Heart left ventricle (tissue), 16 donors: ENCODE results near the gene WNT5A. TPM values are rescaled to one million over a fixed set of nuclear protein-coding genes. Genes with fewer than 3 reads are reported as not detected.

Source experiments
- ATAC-seq, 4 donors: fragments of 200-7000 bp; cut with Tn5 transposase; one replicate each; pipeline ENCODE4 v1.9.1; 2020 to 2022; ENCODE audit warnings: moderate library complexity in 4 of 4, mild to moderate bottlenecking in 3 of 4, moderate number of reproducible peaks in 1 of 4
- DNase-seq, 5 donors: peaks; one replicate each; pipeline ENCODE4 v3.0.0-alpha.2; 2020
- H3K27ac ChIP-seq, 12 donors: fragments of 200-600 bp; sonication (generic) in 4 of 12; one replicate each; pipeline versions ENCODE4 v1.5.0 to v1.8.0; 2016 to 2022; ENCODE audit warnings: mild to moderate bottlenecking in 2 of 12
- H3K27me3 ChIP-seq, 9 donors: fragments of 200-600 bp; sonication (generic) in 2 of 9; one replicate each; pipeline versions ENCODE4 v1.5.1 to v1.8.0; 2016 to 2022; ENCODE audit warnings: mild to moderate bottlenecking in 3 of 9
- H3K36me3 ChIP-seq, 9 donors: fragments of 200-600 bp; sonication (generic) in 2 of 9; one replicate each; pipeline versions ENCODE4 v1.5.0 to v1.8.0; 2018 to 2022; ENCODE audit warnings: mild to moderate bottlenecking in 2 of 9
- H3K4me1 ChIP-seq, 12 donors: fragments of 200-600 bp; sonication (generic) in 4 of 12; one replicate each; pipeline versions ENCODE4 v1.5.0 to v1.8.0; 2016 to 2022; ENCODE audit warnings: mild to moderate bottlenecking in 3 of 12
- H3K4me3 ChIP-seq, 12 donors: fragments of 200-600 bp; sonication (generic) in 4 of 12; one replicate each; pipeline versions ENCODE4 v1.5.0 to v1.8.0; 2017 to 2022; ENCODE audit warnings: mild to moderate bottlenecking in 9 of 12, moderate library complexity in 4 of 12
- H3K9me3 ChIP-seq, 12 donors: fragments of 200-600 bp; sonication (generic) in 4 of 12; one replicate each; pipeline versions ENCODE4 v1.5.0 to v1.8.0; 2016 to 2022; ENCODE audit warnings: mild to moderate bottlenecking in 1 of 12
- CTCF ChIP-seq, 12 donors: fragments of 200-600 bp; sonication (generic) in 4 of 12; IDR thresholded peaks; one replicate each; pipeline versions ENCODE4 v1.5.0 to v1.8.0; 2018 to 2022; ENCODE audit warnings: antibody characterized with exemption in 12 of 12, mild to moderate bottlenecking in 5 of 12
- POLR2A ChIP-seq, 2 donors: fragments of 450-650 bp; IDR thresholded peaks; one replicate each; pipeline ENCODE4 v1.6.1; 2017; ENCODE audit warnings: antibody characterized with exemption in 2 of 2, mild to moderate bottlenecking in 2 of 2, moderate library complexity in 2 of 2
- WGBS, 4 donors: extraction: QIAGEN DNeasy Blood & Tissue Kit in 2 of 4; methylation state at CpG; one replicate each; pipeline versions ENCODE4 v1.1.5 to v1.1.7; 2013 to 2018; 5-methylcytosine and 5-hydroxymethylcytosine counted together
- intact Hi-C, 10 donors: fragments of 100-400 bp; cut with DNase I; formaldehyde crosslinking; loops; one replicate each; pipeline versions ENCODE4 v1.11.1 to v1.14.2; 2022
- polyA plus RNA-seq, 2 donors: library from polyadenylated mRNA; stranded (reverse); fragments of 200-250 nt; gene quantifications; one replicate each; pipeline ENCODE4 v1.2.3, GENCODE V29; 2013
- total RNA-seq, 9 donors: library from RNA; depleted of rRNA in 2 of 9; stranded (reverse); fragments of >200 nt in 2 of 9; fragmentation: NEBNext Ultra II Directional in 3 of 9; extraction: Animal tissue kit (Norgen Biotek cat#: 25700) in 3 of 9; gene quantifications; one replicate each; pipeline versions ENCODE4 v1.1.0 to v1.2.4, GENCODE V29; 2016 to 2023
- donor health status: ischemic (EF 13 %, LVEDD 7.1; RV severe dilation, severe dysfunction).
- donor health status: healthy with polysubstance abuse.
- donor health status: DM: no; HTN: yes; CAD: no.
- donor health status: DM: no; HTN: no; CAD: no.
- donor health status: ischemic (EF 25% LVEDD 6.9; RV normal size, moderate dysfunction).
- donor health status: ischemic (EF 25% LVEDD 5.7; RV mildly dilated, moderate dysfunction).
- donor health status: healthy.
- donor health status: DM: yes; HTN: yes; CAD: no.
- donor health status: ischemic (EF 35%, LVEDD 5.7; RV mildly dilated, moderate dysfunction).
- donor health status: nonischemic (EF 11% LVEDD 7.7; RV severe dilation, severe dysfunction).
- donor health status: DM: yes; HTN: yes; CAD: no.
- donor health status: PGD.
- donor health status: ischemic (EF 29% LVEDD 5.4; RV normal size, mild dysfunction).
- donor health status: nonischemic (EF 23%, LVEDD 6.1; RV moderate dilation, normal function).

WNT5A gene
- total and polyA plus RNA-seq, 11 donors, result 0.35 to 7.4 (median 3.2) TPM

- DNase-seq (no peak), ATAC-seq (no peak)
- no peaks in the 10 kb centered on the region for H3K4me1 ChIP-seq
- TF ChIP-seq CTCF (IDR thresholded peaks at IDR 0.05) (no peak), POLR2A (IDR thresholded peaks at IDR 0.05) (no peak)
- no peaks in the 10 kb centered on the region for H3K36me3 ChIP-seq
- H3K9me3 ChIP-seq, result no peaks in the 10 kb centered on the region
- H3K4me3 ChIP-seq, result no peak overlapping the region
- intact Hi-C loops, result loop anchor here in 1 of 10 donors (10.0 kb wide), 1 partner anchor 201 kb away; no protein-coding TSS in a partner anchor
- peaks cover 0 to 8% (median 0%) of the 10 kb centered on the region in 9 donors for H3K27me3 ChIP-seq
- WGBS, 4 donors, result 79 to 96% (median 92%) methylated on average over 2 of the region's 2 CpGs
- H3K27ac ChIP-seq, result no peak overlapping the region
These were observed 36.4 kb upstream of the WNT5A start for GRCh38 chr3:55523471-55523870.

- no peaks in the 10 kb centered on the region for H3K36me3 ChIP-seq
- H3K27ac ChIP-seq, result no peak overlapping the region
- ATAC-seq (no peak), DNase-seq (no peak)
- intact Hi-C loops, result loop anchor here in 1 of 10 donors (10.0 kb wide), 1 partner anchor 203 kb away; no protein-coding TSS in a partner anchor
- no peaks in the 10 kb centered on the region for H3K9me3 ChIP-seq
- 64 to 72% (median 66%) methylated on average over 6 of the region's 6 CpGs for WGBS, 4 donors
- H3K4me1 ChIP-seq, result no peaks in the 10 kb centered on the region
- H3K4me3 ChIP-seq, result no peak overlapping the region
- TF ChIP-seq CTCF (IDR thresholded peaks at IDR 0.05) (no peak), POLR2A (IDR thresholded peaks at IDR 0.05) (no peak)
- H3K27me3 ChIP-seq, result peaks cover 0 to 8% (median 0%) of the 10 kb centered on the region in 9 donors
These were observed 34.8 kb upstream of the WNT5A start for GRCh38 chr3:55521738-55522421.

GRCh38 chr3:55521064-55521737 is 34.1 kb upstream of the WNT5A start:
- Histone ChIP-seq H3K4me3 (no peak overlapping the region), H3K4me1 (no peaks in the 10 kb centered on the region), H3K27ac (no peak overlapping the region), H3K27me3 (peaks cover 0 to 14% (median 0%) of the 10 kb centered on the region in 9 donors), H3K36me3 (no peaks in the 10 kb centered on the region), H3K9me3 (no peaks in the 10 kb centered on the region)
- intact Hi-C loops, result loop anchor here in 1 of 10 donors (10.0 kb wide), 1 partner anchor 204 kb away; no protein-coding TSS in a partner anchor
- 77 to 84% (median 80%) methylated on average over 9 of the region's 9 CpGs for WGBS, 4 donors
- no peak for TF ChIP-seq POLR2A (IDR thresholded peaks at IDR 0.05)
- TF ChIP-seq CTCF (IDR thresholded peaks at IDR 0.05), result no peak
- ATAC-seq, result no peak
- DNase-seq, result no peak

GRCh38 chr3:55519019-55519418 is 31.9 kb upstream of the WNT5A start:
- Histone ChIP-seq H3K27ac (no peak overlapping the region), H3K9me3 (no peaks in the 10 kb centered on the region), H3K4me1 (no peaks in the 10 kb centered on the region), H3K27me3 (peaks cover 0 to 13% (median 0%) of the 10 kb centered on the region in 9 donors), H3K4me3 (no peak overlapping the region), H3K36me3 (no peaks in the 10 kb centered on the region)
- intact Hi-C loops, result no loop called here
- DNase-seq (no peak), ATAC-seq (no peak)
- TF ChIP-seq CTCF (IDR thresholded peaks at IDR 0.05) (no peak), POLR2A (IDR thresholded peaks at IDR 0.05) (no peak)
- 77 to 93% (median 89%) methylated on average over 3 of the region's 3 CpGs for WGBS, 4 donors
